IMR-90 (cell line): ENCODE results near the gene KLK12.

Experiments used
- CTCF ChIP-seq: conservative IDR thresholded peaks from 2 replicates; pipeline ENCODE4 v1.5.1; 2012; ENCODE audit warnings: mild to moderate bottlenecking, low read depth, low read length, improper control_type of control experiment
- MAFK ChIP-seq: IDR thresholded peaks from 2 replicates; pipeline ENCODE4 v1.6.1; 2012; ENCODE audit warnings: low read depth, low read length, improper control_type of control experiment
- POLR2A ChIP-seq: IDR thresholded peaks from 2 replicates; pipeline ENCODE4 v1.6.1; 2012; ENCODE audit warnings: mild to moderate bottlenecking, low read depth, low read length

- TF ChIP-seq CTCF (no peak), POLR2A (no peak), MAFK (no peak)
These were observed 8.3 kb downstream of the KLK12 start, which contains the start of gene KLK11 for GRCh38 chr19:51026554-51026831.
